GM19395 (cell line): ENCODE measurements around the gene SCYGR1.
"Not testable (repeated sequence)": the region's sequence is repeated elsewhere in the genome, so short reads cannot be mapped to it uniquely, and the experiment has no call there.

ENCODE experiments used
- ATAC-seq: cut with Tn5 transposase; IDR thresholded peaks from one replicate; pipeline ENCODE4 v1.9.1; 2021; ENCODE audit warnings: mild to moderate bottlenecking, moderate library complexity; ENCODE audit not compliant: unreplicated experiment

Gene SCYGR1

GRCh38 chr2:227374158-227374557 is 13.6 kb downstream of the SCYGR1 start:
- no peak for ATAC-seq

GRCh38 chr2:227373389-227373788 is 14.4 kb downstream of the SCYGR1 start:
- ATAC-seq, result no peak

GRCh38 chr2:227370791-227371312 is 16.9 kb downstream of the SCYGR1 start:
- ATAC-seq, result no peak

GRCh38 chr2:227370092-227370491 is 17.7 kb downstream of the SCYGR1 start:
- no peak for ATAC-seq

- no peak for ATAC-seq
Observed at GRCh38 chr2:227368574-227368973, 19.2 kb downstream of the SCYGR1 start.

GRCh38 chr2:227367427-227367795 is 20.3 kb downstream of the SCYGR1 start:
- ATAC-seq, result no peak

GRCh38 chr2:227366769-227367426 is 20.9 kb downstream of the SCYGR1 start:
- no peak for ATAC-seq

GRCh38 chr2:227365833-227366232 is 21.9 kb downstream of the SCYGR1 start:
- no peak for ATAC-seq

GRCh38 chr2:227364585-227365263 is 23.0 kb downstream of the SCYGR1 start:
- ATAC-seq, result not testable (repeated sequence)

- ATAC-seq, result no peak
Observed at GRCh38 chr2:227363756-227364155, 24.0 kb downstream of the SCYGR1 start.

GRCh38 chr2:227360351-227360750 is 27.4 kb downstream of the SCYGR1 start:
- ATAC-seq, result no peak

GRCh38 chr2:227351639-227352038 is 36.1 kb downstream of the SCYGR1 start:
- ATAC-seq, result no peak

- ATAC-seq, result no peak
Observed at GRCh38 chr2:227349989-227350612, 37.6 kb downstream of the SCYGR1 start.

- ATAC-seq, result no peak
Observed at GRCh38 chr2:227348324-227348723, 39.4 kb downstream of the SCYGR1 start.

GRCh38 chr2:227347117-227347516 is 40.6 kb downstream of the SCYGR1 start:
- no peak for ATAC-seq

GRCh38 chr2:227344231-227344630 is 43.5 kb downstream of the SCYGR1 start:
- ATAC-seq, result no peak

- no peak for ATAC-seq
Observed at GRCh38 chr2:227341553-227341952, 46.2 kb downstream of the SCYGR1 start.

- ATAC-seq, result no peak
Observed at GRCh38 chr2:227340106-227340505, 47.6 kb downstream of the SCYGR1 start.

GRCh38 chr2:227339098-227339599 is 48.6 kb downstream of the SCYGR1 start:
- ATAC-seq, result no peak
